HG02973 (cell line): Measurements from ENCODE around the gene TENM4.

Experiments
- ATAC-seq: cut with Tn5 transposase; IDR thresholded peaks from one replicate; pipeline ENCODE4 v1.9.1; 2021; ENCODE audit warnings: moderate library complexity; ENCODE audit not compliant: unreplicated experiment

TENM4 gene

DNA sequence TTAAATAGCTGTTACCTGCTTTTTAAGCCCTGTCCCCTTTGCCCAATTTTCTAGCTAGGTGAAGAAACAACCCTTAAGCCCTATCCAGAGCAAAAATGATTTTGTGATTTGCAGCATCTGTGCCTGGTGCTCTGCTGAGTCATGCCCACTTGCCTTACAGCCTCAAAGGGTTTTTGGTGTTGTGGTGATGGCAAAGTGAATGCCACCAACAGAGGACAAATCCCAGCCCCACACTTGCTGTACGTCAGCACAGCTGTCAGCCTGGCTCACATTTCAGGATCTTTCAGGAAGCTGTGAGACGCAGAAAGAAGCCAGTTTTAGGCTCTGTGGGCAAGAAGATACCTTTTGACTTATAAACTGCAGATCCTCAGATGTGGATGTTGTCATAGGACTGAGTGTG, 401.7 kb downstream of the TENM4 start:
- ATAC-seq = no peak

DNA sequence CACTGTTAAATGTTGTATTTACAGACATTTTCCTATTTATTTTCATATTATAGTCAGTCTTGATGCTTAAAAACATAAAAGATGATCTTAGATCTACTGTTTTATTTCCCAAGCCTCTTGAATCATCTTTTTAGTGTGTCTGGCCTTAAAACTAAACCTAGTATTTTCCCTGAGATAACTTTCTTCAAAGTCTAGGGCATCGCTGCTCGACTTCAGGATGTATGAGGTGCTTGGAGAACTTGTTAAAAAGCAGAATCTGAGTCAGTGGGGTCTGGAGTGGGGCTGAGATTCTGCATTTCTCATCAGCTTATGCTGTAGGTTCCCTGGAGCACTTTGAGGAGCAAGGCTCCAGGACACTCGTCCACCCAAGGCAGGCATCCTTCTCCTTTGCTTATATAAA, 404.9 kb downstream of the TENM4 start:
- no peak for ATAC-seq

DNA sequence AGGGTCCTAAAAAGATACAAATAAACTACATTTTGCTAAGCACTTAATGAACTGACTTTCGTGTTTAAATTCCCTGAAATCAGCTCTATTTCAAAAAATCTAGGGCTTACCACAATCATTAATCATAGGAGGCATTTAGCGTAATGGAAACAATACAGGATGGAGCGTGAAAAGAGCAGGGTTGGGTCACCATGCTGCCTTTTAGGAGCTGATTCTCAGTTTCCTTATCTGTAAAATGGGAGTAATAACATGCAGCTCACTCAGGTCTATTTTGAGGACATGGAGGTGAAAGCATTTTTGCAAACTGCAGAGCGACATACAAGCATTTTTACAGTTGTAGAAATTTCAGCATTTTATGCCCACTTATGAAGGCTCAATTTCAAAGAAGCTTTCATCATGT, 407.0 kb downstream of the TENM4 start:
- ATAC-seq = no peak

DNA sequence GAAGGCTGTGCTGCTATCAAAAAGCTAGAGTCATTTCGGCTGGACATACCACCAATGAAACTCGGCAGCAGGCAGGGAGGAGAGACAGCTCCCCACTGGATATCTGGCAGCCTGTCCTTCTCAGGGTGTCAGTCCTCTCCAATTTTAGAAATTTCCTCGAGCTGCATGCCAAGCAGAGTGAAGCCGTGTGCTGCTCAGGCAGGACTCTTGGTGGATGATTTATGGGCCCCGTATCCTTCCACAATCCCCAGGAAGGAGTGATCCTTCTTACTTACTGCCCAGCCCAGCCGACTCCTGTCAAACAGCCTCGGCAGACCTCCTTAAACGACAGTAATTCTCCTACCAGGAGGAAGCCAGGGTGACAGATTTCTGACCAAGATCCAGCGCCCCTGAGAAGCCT, 410.4 kb downstream of the TENM4 start:
- ATAC-seq = no peak

DNA sequence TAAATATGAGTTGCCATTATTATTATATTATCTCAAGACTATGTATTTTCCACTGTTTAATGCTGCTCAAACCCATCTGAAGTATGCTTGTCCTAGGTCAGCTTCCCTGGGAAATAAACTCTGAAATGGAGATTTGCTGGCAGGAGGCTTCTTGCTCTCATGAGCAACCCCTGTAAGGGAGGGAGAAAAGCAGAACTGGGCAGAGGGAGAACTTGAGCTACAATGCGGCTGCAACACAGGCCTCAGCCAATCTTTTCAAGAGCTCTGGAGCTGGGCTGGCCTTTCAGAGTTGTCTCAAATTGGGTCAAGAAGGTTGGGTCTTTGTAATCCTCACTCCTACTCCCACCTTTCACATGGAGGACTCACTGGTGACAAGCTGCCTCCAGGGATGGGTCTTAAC, 412.6 kb downstream of the TENM4 start:
- no peak for ATAC-seq

DNA sequence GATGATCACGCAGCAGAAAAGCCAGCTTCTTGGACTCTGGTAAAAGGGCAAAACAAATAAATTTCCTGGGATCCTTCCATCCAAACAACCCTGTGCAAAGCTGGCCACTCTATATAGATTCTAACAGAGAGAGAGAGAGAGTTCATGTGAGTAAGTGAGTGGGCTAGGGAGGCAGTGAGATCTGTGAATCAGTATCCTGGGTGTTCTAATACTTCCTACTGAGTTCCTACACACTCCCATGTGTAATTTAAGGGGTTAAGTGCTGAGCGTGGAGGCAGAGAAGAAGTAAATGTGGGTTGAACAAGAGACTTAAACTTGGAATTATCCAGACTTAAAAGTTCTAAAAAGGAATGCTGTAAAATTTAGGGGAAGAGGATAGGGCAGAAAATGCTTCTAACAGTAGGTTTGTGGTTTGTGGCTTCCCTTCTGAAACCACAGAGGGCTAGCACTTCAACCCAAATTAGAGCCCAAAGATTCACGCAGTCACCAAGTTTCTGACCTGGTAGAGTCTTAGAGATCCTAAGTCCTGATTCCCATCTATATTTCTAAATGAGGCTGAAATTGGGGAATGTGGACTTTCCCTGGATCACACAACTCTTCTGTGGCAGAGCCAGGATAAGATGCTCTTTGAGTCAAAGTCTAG, 413.9 kb downstream of the TENM4 start:
- ATAC-seq = no peak

DNA sequence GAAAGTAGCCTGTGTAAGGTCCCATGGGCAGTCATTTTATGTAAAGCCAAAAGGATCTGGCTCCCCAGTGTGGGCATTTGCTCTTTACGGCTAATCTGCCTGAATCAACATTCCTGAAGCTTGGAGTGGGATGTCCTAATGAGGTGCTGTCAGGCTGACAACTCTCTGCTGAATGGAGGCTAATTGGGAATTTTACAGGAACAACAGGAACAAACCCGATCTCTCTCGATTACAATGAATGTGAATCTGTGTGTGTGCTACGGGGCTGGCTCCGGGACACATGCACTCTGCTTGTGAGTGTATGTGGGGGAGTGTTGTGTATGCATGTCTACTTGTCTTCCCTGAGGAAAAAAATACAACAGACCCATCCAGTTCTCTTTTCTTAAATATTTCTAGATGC, 415.2 kb downstream of the TENM4 start:
- no peak for ATAC-seq

DNA sequence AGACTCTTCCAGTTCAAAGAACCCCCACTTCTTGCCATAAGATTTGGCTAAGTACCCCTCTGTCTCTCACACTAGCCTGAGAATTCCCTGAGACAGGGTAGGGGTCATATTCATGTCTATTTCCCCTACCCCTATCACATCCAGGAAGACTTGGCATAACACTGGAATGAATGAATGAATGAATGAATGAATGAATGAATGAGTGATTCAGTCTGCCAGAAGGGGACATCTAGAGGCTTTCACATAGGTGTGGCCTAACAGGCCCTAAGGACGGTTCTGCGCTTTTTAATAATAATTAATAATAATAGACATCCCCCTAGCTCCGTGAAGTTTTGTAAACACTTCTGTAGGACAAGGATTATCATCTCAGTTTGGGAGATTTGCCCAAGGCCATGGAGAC, 415.7 kb downstream of the TENM4 start:
- ATAC-seq = no peak

DNA sequence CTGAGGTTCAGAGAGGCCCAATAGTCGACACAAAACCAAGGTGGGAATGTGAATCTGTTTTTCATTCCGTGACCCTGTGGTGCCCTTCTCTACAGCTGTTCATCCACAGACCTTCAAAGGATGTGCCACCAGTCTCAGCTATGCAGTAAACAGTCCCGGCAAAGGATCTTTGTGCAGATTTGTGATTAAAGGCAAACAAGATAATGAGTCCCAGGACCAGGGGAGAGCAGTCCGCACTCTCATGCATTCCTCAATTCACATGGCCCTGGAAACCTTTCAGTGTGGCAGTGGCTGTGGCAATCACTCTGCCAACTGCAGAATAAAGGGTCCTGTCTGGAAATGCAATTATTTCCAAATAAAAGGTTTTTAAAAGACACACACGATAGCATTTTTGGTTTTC, 418.6 kb downstream of the TENM4 start:
- ATAC-seq = no peak

DNA sequence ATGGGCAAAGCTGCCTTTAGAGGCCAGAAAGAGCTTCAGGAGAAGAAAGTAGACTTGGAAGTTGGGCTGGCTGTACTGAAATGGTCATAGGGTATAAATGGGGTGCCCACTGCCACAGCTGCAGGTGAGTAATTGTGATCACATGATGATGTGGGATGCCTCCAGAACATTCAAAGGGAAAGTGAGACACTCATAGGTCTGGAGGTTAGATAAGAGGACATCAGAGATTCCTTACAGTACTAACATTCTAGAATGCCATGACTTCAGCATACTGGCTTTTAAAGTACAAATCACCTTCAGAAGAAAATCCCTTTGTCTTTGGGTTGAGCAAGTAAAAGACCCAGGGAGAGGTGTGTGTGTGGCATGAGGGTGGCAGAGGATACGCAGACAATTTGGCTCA, 419.2 kb downstream of the TENM4 start:
- ATAC-seq = no peak

DNA sequence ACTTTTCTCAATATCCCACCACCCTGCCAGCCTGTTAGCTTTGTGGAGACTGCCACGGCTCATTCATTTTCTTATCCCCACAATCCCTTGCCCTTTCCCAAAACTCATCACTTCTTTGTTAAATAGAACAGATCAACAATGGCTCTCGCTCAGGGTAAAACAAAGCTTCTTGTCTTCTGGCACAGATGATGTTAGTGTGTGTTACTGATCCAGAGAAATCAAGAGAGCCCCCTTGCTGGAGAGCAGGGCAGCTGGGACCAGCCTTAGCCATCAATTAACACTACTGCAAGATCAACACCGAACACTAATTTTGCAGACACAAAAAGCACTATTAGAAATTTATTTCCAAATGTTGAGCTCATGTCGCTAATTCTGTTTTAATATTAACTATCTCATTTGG, 420.9 kb downstream of the TENM4 start:
- no peak for ATAC-seq

DNA sequence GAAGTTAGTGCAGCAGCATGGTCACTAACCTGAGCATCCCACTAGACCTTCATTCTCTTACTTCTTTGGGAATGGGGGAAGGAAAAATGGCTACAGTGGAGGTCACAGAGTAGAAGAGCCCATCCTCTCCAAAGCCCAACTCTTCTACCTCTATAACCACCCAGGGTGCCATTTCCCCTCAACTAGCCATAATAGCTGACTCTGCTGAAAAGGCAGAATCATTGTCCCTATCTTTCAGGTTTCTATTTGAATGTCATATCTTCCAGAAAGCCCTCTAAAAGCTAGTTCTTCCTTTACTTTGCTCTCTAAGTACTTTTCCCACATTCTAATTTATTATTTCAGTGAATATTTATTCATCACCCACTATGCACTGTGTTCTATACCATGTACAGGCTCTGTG, 421.6 kb downstream of the TENM4 start:
- ATAC-seq = no peak

DNA sequence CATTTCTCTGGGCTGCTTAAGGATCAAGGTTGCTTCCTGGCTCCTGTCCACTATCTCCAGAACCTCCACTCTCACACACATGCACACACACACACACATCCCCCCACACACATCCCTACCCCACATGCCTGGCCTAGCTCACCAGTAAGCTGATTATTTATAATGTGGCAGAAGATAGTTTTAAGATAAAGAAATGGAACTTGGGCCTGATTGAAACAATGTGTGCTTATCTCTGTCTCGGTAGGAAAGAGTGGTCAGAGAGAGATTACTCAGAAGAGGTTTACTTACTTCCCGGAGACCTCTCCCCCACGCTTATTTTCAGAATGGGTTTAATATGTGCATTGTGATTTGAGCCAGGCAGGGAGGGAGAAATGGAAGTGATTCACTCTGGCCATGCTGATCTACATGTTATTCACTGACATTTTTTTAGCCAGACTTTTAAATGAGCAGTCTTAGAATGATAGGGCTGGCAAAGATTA, 422.4 kb downstream of the TENM4 start:
- ATAC-seq = no peak

DNA sequence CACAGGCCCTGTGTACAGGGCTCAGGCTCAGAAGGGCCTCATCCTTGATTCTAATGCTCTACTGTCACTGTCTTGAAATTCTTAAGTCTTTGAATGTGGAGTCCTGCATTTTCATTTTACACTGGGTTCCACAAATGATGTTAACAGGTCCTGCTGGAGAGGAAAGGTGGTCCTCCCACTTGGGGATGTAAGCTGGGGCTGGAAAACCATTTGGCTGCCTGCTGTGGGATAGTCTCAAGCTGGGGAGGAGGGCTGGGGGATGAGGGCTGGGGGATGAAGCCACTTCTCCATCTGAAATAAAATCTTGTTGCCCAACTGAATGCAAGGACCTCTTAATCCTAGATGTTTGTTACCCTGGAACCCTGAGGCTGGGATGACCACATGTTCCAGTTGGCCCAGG, 423.0 kb downstream of the TENM4 start:
- no peak for ATAC-seq

DNA sequence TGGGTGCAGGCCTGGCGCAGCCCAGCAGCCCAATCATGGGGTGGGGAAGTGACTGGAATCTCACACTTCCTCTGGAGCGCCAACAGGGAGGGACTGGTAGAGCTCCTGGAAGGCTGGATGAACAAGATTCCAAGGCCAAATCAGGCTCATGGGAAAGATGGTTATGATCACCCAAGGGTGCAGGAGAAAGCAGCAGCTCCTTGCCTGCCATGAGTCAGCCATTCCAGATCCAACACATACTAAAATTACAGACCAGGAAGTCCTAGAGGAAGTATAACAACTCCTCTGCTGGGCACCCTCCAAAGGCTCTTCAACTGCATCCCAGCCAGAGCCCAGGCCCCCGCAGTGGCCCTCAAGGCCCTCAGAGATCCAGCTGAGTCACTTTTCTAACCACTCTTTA, 427.3 kb downstream of the TENM4 start:
- ATAC-seq = no peak

DNA sequence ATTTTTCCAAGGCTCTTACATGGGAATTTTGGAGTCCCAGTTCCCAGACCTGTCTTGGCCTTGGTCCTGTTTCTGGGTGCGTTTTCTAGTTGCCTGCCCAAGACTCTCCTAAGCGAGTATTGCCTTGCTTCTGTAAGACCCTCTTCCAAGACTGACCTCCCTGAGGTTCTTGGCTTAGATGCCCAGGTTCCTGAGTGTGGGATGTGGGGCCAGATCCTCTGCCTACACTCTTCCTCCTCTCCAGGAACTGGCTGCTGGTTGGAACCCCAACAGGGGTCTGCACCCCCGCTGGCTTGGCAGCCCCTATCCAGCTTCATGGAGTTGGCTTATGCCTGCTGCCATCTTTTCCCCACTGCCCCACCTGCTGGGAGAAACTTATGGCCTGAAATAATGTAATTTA, 429.5 kb downstream of the TENM4 start:
- ATAC-seq = no peak

DNA sequence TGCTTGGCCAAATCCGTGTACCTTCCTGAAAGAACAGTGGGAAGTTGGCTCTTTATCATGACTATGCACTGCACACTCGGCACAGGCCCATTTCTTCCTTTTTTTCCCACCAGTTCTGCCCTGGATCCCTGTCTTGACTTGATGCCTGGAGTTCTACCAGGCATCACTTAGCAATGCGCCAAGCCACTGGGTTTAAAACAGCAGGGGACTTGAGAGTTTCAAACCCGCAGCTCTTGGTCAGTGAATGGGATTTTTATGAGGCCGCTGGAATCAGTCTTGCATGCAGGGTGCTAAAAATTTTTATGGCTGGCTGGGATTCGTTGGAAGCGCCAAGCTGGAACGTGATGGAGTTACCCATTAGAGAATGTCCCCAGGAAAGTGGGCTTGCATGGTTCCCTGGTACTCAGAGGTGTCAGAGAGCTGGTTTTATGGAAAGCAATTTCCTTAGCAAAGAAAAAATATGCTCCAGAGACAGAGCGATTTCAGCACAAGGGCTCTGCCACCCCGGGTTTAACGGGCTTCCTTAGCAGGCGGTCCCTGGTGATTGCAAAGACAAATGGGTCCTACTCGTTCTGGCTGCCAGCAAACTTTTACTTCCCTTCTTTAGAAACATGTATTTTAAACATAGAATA, 432.9 kb downstream of the TENM4 start:
- no peak for ATAC-seq

DNA sequence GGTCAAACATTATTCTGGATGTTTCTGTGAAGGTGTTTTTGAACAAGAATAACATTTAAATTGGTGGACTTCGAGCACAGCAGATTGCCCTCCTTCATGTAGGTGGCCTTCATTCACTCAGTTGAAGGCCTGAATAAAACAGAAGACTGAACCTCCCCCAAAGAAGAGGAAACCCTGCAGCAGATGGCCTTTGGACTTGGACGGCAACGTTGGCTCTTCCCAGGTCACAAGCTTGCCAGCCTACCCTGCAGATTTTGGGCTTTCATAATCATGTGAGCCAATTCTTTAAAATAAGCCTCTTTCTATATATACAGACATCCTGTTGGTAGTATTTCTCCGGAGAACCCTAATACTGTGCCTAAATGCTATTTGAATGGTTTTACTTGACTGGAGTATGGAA, 434.0 kb downstream of the TENM4 start:
- ATAC-seq = no peak

DNA sequence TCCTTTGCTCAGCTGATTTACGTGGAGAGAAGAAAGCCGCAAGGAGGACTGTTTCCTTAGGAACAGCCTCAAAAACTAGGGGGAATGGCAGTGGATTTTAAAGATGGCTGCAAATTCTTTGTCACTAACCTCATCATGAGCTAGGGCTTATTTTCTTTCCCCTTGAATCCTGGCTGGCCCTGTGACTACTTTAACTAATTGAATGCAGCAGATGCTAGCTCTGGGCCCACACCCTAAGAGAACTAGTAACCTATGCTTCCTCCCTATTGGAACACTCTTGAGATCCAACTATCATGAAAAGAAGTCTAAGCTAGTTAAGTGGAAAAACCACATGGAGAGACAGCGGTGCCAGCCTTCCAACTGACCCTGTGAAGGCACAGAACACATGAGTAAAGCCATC, 444.8 kb downstream of the TENM4 start:
- no peak for ATAC-seq

DNA sequence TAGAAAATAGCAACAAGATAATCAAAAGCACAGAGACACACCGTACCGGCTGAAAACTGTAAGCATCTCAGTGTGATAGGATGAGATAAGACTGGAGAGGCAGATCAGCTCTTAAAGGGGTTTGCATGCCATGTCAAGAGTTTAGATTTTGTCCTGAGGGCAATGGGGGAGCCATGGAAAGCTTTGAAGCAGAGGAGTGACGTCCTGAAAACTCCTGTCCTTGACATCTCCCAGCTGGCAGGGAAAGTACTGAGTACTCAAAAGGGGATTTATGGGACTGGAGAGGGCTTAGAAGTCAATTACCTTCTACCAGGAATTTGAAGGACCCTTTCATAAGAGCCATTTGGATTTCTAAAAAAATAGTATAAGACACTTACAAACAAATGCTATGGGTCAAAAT, 445.7 kb downstream of the TENM4 start:
- no peak for ATAC-seq

DNA sequence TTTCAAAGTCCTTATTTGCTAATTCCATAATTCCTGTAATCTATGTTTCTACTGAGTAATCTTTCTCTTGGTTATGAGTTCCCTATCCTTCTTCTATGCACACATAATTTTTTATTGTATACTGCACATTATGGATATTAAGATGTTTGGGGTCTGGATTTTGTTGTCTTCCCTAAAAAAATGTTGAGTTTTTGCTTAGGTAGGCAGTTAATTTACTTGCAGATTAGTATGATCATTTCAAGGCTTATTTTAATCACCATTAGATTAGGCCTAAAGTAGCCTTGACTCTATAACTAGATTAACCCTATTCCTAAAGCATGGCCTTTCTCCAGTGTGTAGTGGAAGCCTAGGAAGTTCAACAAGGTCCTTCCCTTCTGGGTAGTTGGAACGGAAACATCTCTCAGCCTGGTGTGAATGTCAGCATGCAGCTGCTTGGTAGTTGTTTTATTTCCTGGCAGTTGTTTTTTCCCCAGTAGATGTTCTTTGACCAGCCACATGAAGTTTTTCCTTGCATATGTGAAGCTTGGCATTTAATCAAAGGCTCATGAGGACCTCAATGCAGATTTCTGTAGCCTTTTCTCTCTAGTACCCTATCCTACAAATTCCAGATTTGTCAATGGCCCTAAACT, 446.9 kb downstream of the TENM4 start:
- ATAC-seq = no peak

DNA sequence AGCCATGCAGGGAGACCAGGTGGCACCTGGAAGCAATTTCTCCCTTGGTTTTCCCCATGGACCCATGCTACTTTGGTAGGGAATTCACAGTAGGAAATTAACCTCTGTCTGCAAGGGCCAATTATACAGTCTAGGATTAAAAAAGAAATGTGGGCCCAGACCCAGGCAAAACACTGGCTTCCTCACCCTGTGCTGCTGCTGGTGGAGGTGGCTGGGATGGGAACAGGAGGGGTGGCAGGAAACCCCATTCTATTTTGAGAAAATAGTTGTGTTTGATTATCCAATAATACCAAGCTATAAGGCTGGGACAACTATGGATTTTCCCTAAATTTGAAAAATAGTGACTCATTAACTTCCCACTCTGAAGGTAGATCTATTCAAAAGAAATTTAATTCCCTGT, 449.1 kb downstream of the TENM4 start:
- no peak for ATAC-seq

DNA sequence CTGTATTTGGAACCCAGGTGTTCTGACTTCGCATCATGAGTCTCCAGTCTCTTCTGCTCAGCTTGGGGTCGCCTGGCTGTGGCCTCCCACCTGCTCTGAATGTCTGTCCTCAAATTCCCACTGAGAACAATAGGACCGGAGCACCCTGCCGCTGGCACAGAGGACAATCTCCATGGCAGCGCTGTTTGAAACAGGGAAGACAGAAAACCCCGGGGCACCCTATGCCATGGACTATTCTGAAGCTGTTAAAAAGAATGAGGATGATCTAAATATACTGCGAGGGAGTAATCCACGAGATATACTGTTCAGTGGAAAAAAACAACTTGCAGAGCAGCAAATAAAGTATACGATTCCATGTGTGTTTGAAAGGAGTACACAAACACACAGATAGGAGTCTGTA, 450.6 kb downstream of the TENM4 start:
- no peak for ATAC-seq
